GM21619 (cell line): ENCODE results near the gene CHODL.

Experiments
- ATAC-seq: cut with Tn5 transposase; IDR thresholded peaks from one replicate; pipeline ENCODE4 v1.9.1; 2021; ENCODE audit not compliant: unreplicated experiment

Gene CHODL, protein sequence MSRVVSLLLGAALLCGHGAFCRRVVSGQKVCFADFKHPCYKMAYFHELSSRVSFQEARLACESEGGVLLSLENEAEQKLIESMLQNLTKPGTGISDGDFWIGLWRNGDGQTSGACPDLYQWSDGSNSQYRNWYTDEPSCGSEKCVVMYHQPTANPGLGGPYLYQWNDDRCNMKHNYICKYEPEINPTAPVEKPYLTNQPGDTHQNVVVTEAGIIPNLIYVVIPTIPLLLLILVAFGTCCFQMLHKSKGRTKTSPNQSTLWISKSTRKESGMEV

DNA sequence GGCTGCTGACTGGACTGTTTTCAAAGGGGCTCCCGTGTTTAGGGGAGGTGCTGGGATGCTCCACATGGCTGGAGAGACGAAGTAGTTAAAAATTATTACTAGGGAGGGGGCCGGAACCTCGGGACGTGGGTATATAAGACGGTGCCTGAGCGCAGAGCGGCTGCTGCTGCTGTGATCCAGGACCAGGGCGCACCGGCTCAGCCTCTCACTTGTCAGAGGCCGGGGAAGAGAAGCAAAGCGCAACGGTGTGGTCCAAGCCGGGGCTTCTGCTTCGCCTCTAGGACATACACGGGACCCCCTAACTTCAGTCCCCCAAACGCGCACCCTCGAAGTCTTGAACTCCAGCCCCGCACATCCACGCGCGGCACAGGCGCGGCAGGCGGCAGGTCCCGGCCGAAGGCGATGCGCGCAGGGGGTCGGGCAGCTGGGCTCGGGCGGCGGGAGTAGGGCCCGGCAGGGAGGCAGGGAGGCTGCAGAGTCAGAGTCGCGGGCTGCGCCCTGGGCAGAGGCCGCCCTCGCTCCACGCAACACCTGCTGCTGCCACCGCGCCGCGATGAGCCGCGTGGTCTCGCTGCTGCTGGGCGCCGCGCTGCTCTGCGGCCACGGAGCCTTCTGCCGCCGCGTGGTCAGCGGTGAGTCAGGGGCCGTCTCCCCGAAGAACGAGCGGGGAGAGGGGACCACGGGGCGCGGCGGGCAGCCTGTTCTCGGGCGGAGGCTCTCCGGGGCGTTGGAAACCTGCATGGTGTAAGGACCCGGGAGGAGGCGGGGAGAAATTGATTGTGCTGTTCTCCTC, at the start of gene CHODL:
Gene CHODL (plus strand): TSS at position 163 of the 793 bp plus-strand sequence. CDS start 391 bp downstream, at position 554.
- ATAC-seq = no peak

DNA sequence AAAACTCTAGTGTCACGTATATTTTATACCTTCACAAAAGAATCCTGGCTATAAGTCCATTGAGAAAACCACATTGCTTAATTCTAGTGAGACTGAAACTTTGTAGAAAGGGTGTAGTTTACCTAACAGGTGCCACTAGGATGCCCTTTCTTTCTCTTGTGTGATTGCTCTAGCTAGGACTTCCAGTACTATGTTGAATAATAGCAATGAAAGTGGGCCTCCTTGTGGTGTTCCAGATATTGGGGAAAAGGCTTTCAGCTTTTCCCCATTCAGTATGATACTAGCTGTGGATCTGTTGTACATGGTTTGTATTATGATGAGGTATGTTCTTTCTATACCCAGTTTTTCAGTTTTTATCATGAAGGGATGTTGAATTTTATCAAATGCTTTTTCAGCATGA, 39.7 kb upstream of the CHODL start:
- no peak for ATAC-seq

GRCh38 chr21:18218331-18218730, 26.3 kb upstream of the CHODL start:
- ATAC-seq = no peak

- ATAC-seq = no peak
Observed at GRCh38 chr21:18220498-18220897, 24.1 kb upstream of the CHODL start.

DNA sequence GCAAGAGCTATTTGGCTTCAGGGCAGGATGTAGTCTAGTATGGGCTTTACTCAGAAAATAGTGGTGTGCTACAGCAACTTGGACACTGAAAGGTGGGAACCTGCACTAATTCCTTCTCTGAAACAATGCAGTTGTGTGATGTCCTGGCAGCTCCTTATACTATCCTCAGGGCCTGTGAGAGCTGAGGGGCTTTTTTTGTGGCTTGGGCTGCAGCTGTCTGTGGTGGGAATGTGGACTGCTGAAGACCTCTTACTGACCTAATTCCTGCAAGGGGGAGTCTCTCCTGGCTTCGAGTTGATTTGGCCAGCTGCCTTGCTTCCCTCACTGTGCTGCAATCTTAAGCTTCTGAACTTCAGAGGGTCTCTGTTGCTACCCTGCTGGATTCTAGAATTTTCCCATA, 22.3 kb upstream of the CHODL start:
- ATAC-seq = no peak

- no peak for ATAC-seq
Observed at GRCh38 chr21:18228060-18228739, 16.4 kb upstream of the CHODL start.

DNA sequence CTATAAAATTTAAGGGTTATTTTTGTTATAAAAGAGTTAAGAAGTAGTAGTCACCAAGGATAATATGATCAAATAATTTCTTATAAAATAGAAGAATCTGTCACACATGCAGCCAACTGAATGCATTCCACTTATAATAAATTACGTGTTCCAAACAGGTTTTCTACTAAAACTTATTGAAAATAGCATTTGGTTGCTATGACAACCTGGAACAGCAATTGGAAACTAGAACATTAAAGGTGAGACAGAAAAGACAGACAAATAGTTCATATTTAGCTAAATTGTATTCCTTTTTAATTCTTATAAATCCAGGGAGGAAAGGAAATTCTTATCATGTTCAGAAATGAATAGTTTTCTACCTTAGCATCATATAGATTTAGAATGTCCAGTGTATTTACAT, 9.1 kb upstream of the CHODL start:
- ATAC-seq = no peak

GRCh38 chr21:18245464-18245967, 883 bp downstream of the CHODL start:
- ATAC-seq = no peak

- ATAC-seq = no peak
Observed at GRCh38 chr21:18248171-18248570, 3.5 kb downstream of the CHODL start.

DNA sequence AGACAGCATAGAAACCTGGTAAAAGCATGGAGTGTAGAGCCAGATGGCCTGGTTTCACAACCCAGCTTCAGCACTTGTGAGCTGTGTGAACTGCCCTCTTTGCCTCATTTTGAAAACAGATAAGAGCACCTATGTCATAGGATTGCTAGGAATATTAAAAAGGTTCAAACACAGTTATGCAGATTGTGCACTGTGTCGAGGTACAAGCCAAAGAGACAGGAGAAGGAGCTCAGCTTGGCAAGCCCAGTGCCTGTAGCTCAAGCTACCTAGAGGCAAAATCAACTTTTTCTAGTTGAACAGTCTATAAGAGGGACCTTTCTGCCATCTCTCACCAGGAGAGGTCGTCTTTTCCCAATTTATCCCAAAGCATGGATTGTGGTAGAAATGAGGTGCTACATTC, 5.0 kb downstream of the CHODL start:
- ATAC-seq = no peak

DNA sequence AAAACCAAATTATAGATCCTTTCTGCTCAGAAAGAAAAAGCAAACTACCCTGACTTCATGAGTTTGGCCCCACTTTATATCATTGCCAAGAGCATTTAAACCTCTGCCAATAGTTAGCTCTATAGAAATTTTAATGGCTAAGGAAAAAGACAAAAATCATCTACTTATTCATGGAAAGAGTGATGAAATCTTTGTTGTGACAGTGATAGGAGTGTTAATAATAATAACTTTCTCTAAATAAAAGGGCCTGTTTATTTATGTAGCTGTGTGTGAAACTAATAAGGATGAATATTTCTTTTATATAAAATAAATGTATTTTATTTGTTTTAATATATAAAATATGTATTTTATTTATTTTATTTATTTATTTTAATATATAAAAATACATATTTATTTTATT, 6.4 kb downstream of the CHODL start:
- ATAC-seq = no peak

DNA sequence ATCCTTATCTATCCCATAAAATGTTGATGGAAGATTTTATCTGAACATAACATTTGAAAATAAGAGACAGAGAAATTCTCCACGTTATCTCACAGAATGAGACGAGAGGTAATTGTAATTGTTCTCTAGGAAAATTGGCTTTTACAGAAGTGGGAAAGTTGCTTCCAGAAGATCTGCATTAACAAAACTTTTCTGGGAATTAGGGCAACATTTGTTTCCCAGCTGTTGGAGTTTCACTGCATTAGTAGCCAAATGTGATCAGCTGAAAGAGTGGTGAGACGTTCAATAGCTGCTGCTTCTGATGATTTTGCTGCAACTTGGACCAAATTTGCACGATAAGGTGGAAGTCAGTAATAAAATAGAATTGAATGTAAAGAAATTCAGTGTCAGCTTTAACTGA, 7.6 kb downstream of the CHODL start:
- no peak for ATAC-seq

DNA sequence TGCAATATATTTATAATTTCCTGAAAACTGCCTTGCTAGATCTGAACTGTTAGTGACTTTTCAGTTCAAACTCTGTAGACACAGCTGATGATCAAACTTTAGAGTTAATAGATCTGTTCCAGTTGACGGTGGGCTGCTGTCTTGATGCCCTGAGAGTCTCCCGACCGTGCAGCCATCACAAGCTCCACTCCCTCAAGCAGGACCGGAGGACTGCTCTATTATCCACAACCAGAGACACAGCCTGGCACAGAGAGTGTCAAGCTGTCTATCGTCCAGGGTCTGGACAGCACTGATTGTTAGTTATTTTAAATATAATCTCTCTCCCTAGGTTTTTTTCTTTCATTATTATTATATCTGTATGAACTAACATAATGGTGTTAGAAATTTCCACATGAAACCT, 8.0 kb downstream of the CHODL start:
- ATAC-seq = no peak

- no peak for ATAC-seq
Observed at GRCh38 chr21:18253221-18253620, 8.6 kb downstream of the CHODL start.

- ATAC-seq = no peak
Observed at GRCh38 chr21:18253799-18254198, 9.2 kb downstream of the CHODL start.

DNA sequence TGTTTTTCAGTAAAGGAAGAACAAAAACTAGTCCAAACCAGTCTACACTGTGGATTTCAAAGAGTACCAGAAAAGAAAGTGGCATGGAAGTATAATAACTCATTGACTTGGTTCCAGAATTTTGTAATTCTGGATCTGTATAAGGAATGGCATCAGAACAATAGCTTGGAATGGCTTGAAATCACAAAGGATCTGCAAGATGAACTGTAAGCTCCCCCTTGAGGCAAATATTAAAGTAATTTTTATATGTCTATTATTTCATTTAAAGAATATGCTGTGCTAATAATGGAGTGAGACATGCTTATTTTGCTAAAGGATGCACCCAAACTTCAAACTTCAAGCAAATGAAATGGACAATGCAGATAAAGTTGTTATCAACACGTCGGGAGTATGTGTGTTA, 21.3 kb downstream of the CHODL start:
- ATAC-seq = no peak

GRCh38 chr21:18267496-18267895, 22.9 kb downstream of the CHODL start:
- ATAC-seq = no peak

GRCh38 chr21:18268906-18269305, 24.3 kb downstream of the CHODL start:
- ATAC-seq = no peak

DNA sequence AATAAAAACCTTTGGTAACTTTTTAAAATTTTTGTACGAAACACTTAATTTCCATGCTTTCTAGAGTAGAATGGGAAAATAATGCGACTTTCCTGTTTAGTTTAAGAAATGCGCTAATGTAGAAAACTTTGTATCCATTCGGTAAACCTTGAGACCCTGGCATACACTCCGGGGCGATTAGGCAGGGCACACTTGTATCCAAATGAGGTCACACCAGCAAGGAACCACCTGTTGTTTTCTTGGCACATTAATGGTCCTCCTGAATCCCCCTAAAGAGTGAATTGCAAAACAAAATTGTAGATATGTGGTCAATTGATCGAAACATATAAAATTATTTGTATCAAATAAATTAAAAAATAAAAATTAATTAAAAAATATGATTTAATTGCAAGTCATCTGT, 25.2 kb downstream of the CHODL start:
- no peak for ATAC-seq

- no peak for ATAC-seq
Observed at GRCh38 chr21:18273400-18273799, 28.8 kb downstream of the CHODL start.

DNA sequence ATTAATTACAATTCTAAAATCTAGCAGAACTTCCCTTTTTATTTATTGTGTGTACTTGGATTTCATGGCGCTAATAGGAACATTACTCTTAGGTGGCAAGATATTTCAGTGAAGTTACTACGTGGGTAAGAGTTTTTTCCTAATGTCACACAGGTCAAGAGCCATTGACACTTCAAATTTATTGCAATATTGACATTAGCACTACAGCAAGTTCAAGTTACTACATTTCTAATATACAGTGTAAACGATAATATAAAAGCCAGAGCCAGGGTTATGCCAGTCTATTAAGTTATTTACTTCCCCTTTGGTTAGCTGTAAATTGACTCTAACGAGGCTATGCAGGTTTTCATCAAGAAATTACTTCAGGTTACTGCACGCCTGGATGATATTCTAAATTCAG, 29.7 kb downstream of the CHODL start:
- no peak for ATAC-seq

GRCh38 chr21:18275781-18276180, 31.1 kb downstream of the CHODL start:
- no peak for ATAC-seq
